MCF 10A (cell line): ENCODE measurements around the gene SHISA7. TPM values are rescaled to one million over a fixed set of nuclear protein-coding genes. Genes with fewer than 3 reads are reported as not detected.
"Not testable (repeated sequence)": the region's sequence is repeated elsewhere in the genome, so short reads cannot be mapped to it uniquely, and the experiment has no call there.

Source experiments
- BruUV-seq: library from RNA; stranded (reverse); fragments of 400-500 nt; replicated peaks from 2 replicates; lab custom pipeline; 2021; lab: Mats Ljungman, UMichigan
- CTCF ChIA-PET: fragments of 300-600 bp; sonication (Branson Sonifier 250); formaldehyde crosslinking; extraction: SDS; loops from one replicate; lab custom pipeline; 2021; ENCODE audit warnings: antibody characterized with exemption, inconsistent platforms; lab: Yijun Ruan, JAX
- POLR2A ChIA-PET: fragments of 300-600, 350-650 bp; sonication (Branson Sonifier 250); formaldehyde crosslinking; extraction: SDS; loops from one replicate; lab custom pipeline; 2020; ENCODE audit warnings: antibody characterized with exemption, inconsistent platforms; lab: Yijun Ruan, JAX
- DNase-seq: peaks from one replicate; pipeline ENCODE4 v3.0.0-alpha.2; 2018; ENCODE audit not compliant: unreplicated experiment
- H3K27ac Mint-ChIP-seq: one replicate; pipeline ENCODE4 v1.8.0; 2022; ENCODE audit warnings: mild to moderate bottlenecking, low read depth, mixed read lengths; ENCODE audit not compliant: unreplicated experiment
- H3K27me3 Mint-ChIP-seq: one replicate; pipeline ENCODE4 v1.8.0; 2022; ENCODE audit warnings: mixed read lengths; ENCODE audit not compliant: insufficient read depth, unreplicated experiment
- H3K36me3 Mint-ChIP-seq: one replicate; pipeline ENCODE4 v1.8.0; 2022; ENCODE audit warnings: mild to moderate bottlenecking, moderate library complexity, mixed read lengths; ENCODE audit not compliant: insufficient read depth, unreplicated experiment
- H3K4me1 Mint-ChIP-seq: one replicate; pipeline ENCODE4 v1.8.0; 2022; ENCODE audit warnings: mixed read lengths; ENCODE audit not compliant: insufficient read depth, unreplicated experiment
- H3K4me3 Mint-ChIP-seq: one replicate; pipeline ENCODE4 v1.8.0; 2022; ENCODE audit warnings: mild to moderate bottlenecking, moderate library complexity, mixed read lengths; ENCODE audit not compliant: unreplicated experiment
- H3K9me3 Mint-ChIP-seq: one replicate; pipeline ENCODE4 v1.8.0; 2022; ENCODE audit warnings: mixed read lengths; ENCODE audit not compliant: unreplicated experiment
- intact Hi-C: fragments of 100-400 bp; cut with micrococcal nuclease; formaldehyde crosslinking; loops from 2 replicates; pipeline ENCODE4 v1.14.1; 2022
- total RNA-seq: library from RNA; stranded (reverse); gene quantifications from 2 replicates; pipeline ENCODE4 v1.2.3, GENCODE V29; 2022
- TF ChIP-seq, protein P1 (sequence below): fragments of 200-600 bp; IDR thresholded peaks from one replicate; pipeline ENCODE4 v1.8.0; 2022; ENCODE audit warnings: antibody characterized with exemption, mild to moderate bottlenecking; ENCODE audit not compliant: unreplicated experiment

The SHISA7 gene
- total RNA-seq, 1 experiment from 2014 or later, result not detected

GRCh38 chr19:55418185-55418584 is 24.9 kb downstream of the SHISA7 start:
- H3K4me1 Mint-ChIP-seq, result no peaks in the 10 kb centered on the region
- H3K36me3 Mint-ChIP-seq, result no peaks in the 10 kb centered on the region
- CTCF ChIA-PET, result interaction anchor here (0.5 to 4.4 kb wide), 39 partner anchors 9 to 319 kb away, joined by 3 to 29 read pairs (median 4); partner anchors contain the start of genes BRSK1, KMT5C and TMEM238
- intact Hi-C loops, result loop anchor here (1.0 to 10.0 kb wide), 3 partner anchors 87 to 277 kb away; no protein-coding TSS in a partner anchor
- no peak overlapping the region for H3K27ac Mint-ChIP-seq
- H3K9me3 Mint-ChIP-seq, result no peaks in the 10 kb centered on the region
- POLR2A ChIA-PET, result interaction anchor here (0.7 to 1.4 kb wide), 3 partner anchors 11 to 126 kb away, joined by 3 to 4 read pairs (median 4); partner anchors contain the start of gene UBE2S
- no TSS peak for BruUV-seq
- DNase-seq, result peak; percentile 86
- no peaks in the 10 kb centered on the region for H3K27me3 Mint-ChIP-seq
- TF ChIP-seq, protein P1, sequence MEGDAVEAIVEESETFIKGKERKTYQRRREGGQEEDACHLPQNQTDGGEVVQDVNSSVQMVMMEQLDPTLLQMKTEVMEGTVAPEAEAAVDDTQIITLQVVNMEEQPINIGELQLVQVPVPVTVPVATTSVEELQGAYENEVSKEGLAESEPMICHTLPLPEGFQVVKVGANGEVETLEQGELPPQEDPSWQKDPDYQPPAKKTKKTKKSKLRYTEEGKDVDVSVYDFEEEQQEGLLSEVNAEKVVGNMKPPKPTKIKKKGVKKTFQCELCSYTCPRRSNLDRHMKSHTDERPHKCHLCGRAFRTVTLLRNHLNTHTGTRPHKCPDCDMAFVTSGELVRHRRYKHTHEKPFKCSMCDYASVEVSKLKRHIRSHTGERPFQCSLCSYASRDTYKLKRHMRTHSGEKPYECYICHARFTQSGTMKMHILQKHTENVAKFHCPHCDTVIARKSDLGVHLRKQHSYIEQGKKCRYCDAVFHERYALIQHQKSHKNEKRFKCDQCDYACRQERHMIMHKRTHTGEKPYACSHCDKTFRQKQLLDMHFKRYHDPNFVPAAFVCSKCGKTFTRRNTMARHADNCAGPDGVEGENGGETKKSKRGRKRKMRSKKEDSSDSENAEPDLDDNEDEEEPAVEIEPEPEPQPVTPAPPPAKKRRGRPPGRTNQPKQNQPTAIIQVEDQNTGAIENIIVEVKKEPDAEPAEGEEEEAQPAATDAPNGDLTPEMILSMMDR, result peak; percentile 86
- no peak overlapping the region for H3K4me3 Mint-ChIP-seq

GRCh38 chr19:55410168-55410567 is 32.9 kb downstream of the SHISA7 start:
- BruUV-seq, result no TSS peak
- ChIA-PET POLR2A (interaction anchor here (1.2 to 6.1 kb wide), 2 partner anchors 10 to 21 kb away, joined by 4 to 57 read pairs; partner anchors contain the start of gene RPL28), CTCF (interaction anchor here (2.3 kb wide), 1 partner anchor 8 kb away, joined by 12 read pairs; no protein-coding TSS in a partner anchor)
- intact Hi-C loops, result loop anchor here (10.0 kb wide), 1 partner anchor 95 kb away; no protein-coding TSS in a partner anchor
- H3K36me3 Mint-ChIP-seq, result peaks cover 31% of the 10 kb centered on the region
- H3K4me3 Mint-ChIP-seq, result no peak overlapping the region
- H3K27ac Mint-ChIP-seq, result no peak overlapping the region
- no peak for DNase-seq
- no peaks in the 10 kb centered on the region for H3K27me3 Mint-ChIP-seq
- no peaks in the 10 kb centered on the region for H3K9me3 Mint-ChIP-seq
- TF ChIP-seq, protein P1, result no peak
- H3K4me1 Mint-ChIP-seq, result peaks cover 15% of the 10 kb centered on the region

GRCh38 chr19:55409179-55409578 is 33.9 kb downstream of the SHISA7 start:
- BruUV-seq, H3K27me3 Mint-ChIP-seq, H3K27ac Mint-ChIP-seq, DNase-seq, H3K9me3 Mint-ChIP-seq, intact Hi-C loops: not testable (repeated sequence)
- Mint-ChIP-seq H3K36me3 (peaks cover 39% of the 10 kb centered on the region), H3K4me3 (peak overlapping the region; percentile 16), H3K4me1 (peaks cover 15% of the 10 kb centered on the region)
- ChIA-PET POLR2A (interaction anchor here (0.6 to 6.1 kb wide), 7 partner anchors 20 to 150 kb away, joined by 3 to 57 read pairs (median 4); partner anchors contain the start of genes PPP6R1, RPL28 and TMEM238), CTCF (interaction anchor here (0.6 to 2.3 kb wide), 7 partner anchors 9 to 244 kb away, joined by 3 to 12 read pairs (median 4); no protein-coding TSS in a partner anchor)

GRCh38 chr19:55408533-55408872 is 34.6 kb downstream of the SHISA7 start:
- TF ChIP-seq, protein P1, result no peak
- intact Hi-C loops, result no loop called here
- Mint-ChIP-seq H3K27ac (peak overlapping the region; percentile 99), H3K36me3 (peaks cover 45% of the 10 kb centered on the region), H3K4me3 (peak overlapping the region; percentile 94), H3K9me3 (no peaks in the 10 kb centered on the region), H3K4me1 (peaks cover 16% of the 10 kb centered on the region), H3K27me3 (no peaks in the 10 kb centered on the region)
- no peak for DNase-seq
- CTCF ChIA-PET, result interaction anchor here (0.6 to 2.3 kb wide), 5 partner anchors 9 to 168 kb away, joined by 3 to 12 read pairs (median 4); no protein-coding TSS in a partner anchor
- TSS peak; percentile 77 for BruUV-seq
- POLR2A ChIA-PET, result interaction anchor here (0.6 to 6.1 kb wide), 7 partner anchors 19 to 149 kb away, joined by 3 to 57 read pairs (median 4); partner anchors contain the start of genes PPP6R1, RPL28 and TMEM238
